SW 1271 (cell line): ENCODE data around the gene TTLL5.

ENCODE experiments used
- DNase-seq, 2 experiments: peaks; one replicate each; lab custom pipeline; 2025; lab: John Stamatoyannopoulos, UW

Gene TTLL5

DNA sequence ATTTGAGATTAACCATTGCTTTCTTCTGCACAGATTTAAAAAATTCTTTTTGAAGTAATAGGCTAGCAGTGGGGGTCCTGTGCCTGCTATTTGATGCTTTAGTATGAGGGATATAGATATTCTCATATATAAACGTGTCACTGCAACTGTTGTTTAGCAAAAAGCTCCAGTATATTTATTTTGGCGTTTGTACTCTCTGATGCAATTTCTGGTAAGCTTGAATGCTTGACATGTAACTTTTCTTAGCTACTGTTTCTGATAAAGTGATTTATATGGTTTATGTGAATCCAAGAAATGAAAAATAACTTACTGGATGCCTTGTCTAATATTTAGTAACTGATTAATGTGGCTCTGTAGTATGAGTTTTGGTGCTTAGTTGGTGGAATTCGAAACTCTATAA is 77.1 kb downstream of the TTLL5 start:
- no peak for DNase-seq

DNA sequence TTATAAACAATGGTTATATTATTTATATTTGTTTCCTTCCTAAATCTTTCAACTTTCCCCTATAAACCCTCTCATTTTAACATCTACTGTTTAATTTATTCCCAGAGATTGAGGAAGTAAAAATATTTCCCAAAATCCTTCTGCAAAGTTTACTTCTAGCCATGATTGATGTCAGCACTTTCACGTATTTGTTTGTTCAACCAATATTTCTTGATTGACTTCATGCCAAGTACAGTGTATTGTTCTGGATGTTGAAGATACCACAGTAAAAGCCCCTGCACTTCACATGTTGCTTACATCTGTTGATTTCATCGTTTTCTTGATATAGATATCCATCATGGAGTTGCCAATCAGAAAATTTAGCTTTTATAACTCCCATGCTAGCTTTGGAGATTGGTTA is 81.8 kb downstream of the TTLL5 start:
- no peak for DNase-seq

DNA sequence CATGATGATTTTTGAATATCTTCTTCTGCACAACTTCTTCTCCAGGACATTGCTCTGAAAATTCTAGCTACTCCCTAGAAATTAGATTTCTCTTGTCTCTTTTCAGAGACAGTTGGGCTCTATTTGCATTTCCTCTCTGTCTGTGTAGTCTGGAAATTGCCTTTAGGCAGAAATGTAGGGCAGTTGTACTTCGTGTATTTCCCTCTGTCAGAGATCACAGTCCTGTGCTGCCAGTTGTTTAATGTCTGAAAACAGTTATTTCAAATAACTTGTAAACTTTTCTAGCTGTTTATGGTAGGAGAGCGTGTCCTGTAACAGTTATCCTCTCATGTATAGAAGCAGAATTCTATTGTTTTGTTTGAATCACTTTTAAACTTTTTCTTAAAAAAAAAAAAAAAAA is 86.9 kb downstream of the TTLL5 start:
- no peak for DNase-seq

DNA sequence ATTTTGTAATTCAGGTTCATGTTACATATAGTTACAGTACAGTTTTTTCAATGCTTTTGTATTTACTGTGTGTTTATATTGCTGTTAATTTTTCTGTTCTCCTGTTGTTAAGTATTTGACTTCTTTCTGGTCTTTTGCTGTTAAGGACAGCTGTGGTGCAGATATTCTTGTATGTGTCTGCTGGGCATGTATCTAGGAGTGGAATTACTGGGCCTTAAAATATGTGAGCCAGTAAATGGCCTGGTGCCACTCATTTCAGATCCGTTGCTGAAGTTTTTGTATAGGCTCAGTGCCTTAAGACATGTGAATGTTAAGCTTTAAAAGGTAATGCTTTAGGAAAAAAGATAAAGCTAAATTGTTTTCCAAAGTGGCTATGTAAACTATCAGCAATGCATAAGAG is 87.3 kb downstream of the TTLL5 start:
- DNase-seq, result no peak

DNA sequence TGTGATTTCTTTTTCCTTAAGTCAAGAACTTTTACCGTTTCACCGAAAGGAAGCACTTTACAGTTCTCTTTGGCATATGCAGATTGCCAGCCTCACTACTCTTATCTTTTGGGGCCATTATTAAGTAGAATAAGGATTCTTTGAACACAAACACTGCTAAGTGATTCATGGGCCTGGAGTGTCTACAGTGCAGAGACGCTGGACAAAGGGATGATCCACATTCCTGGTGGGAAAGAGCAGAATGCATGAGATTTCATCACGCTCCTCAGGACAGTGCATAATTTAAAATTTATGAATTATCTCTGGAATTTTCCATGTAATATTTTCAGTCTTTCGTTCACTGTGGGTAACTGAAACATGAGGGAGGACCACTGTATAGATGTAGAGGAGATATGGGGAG is 90.2 kb downstream of the TTLL5 start:
- no peak for DNase-seq

DNA sequence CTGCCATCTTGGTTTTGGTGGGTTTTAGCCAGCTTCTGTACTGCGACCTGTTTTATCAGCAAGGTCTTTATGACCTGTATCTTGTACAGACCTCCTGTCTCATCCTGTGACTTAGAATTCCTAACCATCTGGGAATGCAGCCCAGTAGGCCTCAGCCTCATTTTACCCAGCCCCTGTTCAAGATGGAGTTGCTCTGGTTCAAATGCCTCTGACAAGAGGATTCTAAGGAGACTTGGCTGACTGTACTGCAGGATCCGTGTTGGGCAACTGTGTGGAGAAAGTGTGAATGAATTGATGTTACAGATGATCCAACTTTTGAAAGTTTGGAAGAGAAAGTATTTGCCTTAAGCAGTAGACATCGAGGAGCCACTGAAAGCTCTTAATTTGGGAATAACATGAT is 91.0 kb downstream of the TTLL5 start:
- no peak for DNase-seq

DNA sequence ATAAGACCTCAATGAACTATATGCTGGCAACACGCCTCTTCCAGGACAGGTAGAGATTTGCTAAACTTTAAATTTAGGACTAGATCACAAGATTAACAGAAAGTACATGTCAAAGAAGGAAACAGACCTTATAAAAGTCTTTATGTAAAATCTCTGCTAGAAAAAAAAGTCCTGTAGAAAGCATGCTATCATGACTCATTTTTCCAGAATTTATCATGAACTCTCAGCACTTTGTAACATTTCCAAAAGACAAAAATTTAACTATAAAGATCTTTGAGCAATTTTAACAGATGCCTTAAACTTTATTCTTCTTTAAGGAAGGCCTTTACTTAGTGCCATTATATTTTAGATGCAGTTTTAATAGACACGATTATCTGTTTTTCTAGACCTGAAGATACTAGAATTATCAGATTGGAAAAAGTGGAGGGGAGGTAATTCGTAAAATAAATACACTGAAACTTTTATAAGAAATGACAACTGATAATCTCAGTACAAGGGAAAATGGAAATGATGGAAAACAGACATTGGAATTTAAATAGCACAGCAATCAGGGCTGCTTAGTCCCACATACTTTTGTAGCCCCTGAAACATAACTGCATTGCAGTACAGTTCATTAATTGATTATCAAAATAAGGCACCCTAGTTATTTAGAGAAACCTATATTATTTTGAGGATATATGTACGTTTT is 92.0 kb downstream of the TTLL5 start:
- DNase-seq, result no peak

DNA sequence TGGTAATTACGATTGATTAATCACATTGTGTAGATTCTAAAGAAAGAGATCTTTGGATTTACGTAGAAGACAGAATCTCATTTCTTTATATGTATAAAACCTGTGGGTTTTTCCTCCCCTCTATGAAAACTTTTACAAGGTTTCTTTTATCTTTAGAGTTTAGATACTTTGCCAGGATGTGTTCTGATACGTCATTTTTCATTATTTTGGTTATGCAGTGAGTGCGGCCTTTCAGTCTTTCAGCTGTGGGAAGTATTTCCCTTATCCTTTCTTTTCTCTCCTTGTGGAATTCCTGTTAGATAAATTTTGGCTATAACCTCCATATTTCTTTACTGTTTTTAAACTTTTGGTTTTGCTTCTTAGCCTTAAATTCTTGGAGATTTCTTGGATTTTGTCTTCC is 92.7 kb downstream of the TTLL5 start:
- no peak for DNase-seq

DNA sequence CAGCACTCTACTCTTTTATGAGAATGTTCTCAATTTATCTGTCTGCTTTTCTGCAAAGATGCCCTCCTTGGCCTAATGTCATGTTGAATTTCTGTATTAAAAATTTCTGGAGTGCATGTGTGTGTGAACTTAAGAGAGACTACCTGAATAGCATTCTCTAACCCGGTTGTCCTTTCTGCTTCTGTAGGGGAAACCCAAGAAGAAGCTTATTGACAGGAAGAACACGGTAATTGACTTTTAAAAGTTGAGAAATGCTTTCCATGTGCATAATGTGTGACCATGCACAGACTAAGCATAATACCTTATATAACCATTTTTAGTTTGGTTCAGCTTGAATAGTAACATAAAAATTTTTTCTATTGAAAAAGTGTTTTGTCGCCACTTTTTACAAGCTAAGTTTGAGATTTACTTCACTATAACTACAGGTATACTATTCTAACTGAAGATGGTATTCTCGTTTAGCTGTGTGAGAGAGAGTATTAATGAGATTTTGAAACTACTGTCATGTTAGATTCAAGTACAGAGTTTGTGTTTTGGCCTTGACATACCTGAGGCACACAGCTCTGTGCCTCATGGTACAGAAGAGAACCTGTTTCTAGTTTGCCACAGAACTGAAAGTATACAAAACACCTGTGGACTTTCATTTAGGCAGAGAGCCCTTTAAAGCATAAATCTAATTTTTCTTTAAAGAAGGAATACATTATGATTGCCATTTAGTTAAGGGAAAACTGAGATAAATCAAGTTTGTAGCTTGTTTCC is 96.8 kb downstream of the TTLL5 start:
- no peak for DNase-seq

DNA sequence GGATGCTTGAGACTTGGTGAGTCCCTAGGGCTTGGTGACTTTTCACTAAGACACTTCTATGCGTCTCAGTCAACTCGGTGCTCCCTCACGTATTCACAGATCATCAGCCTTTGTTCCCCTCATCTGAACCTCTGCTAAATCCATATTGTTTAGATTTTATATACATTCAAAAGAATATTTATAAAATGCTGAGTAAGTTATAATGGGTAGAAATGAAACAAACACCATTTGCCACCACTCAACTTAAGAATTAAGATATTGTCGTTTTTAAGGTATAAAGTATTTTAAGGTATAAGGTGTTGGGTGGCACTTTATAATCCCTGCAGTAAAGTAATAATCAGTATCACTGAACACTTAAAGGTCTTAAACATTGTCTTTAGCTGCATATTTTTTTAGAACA is 103.0 kb downstream of the TTLL5 start:
- DNase-seq, result no peak

DNA sequence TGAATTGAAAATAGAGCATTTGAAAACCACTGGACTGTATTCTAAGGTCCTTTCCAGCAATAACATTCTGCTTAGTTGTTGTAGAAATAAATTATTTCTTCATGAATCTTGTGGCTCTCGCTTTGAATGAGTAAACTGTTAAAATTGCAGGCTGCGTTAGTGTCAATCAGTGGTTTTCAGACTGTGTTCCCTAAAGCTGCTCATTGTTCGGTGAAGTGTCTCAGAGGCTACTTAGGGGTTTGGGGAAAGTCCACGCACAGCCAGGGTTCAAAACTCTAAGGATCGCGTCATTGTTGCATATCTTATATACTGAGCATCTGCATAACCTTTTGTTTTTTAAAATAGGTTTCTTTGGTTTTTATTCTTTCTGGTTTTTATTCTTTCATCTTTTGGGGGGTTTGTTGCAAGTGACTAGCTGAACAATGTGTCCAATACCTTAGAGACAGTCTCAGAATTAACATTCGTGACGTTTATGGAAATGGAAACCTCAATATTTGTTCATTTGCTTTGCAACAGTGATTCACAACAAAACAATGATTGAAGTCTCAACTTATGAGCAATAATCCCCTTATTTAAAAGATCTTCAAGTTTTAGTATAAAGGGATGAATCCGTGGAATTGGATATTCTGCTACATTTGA is 108.1 kb downstream of the TTLL5 start:
- DNase-seq, result no peak

DNA sequence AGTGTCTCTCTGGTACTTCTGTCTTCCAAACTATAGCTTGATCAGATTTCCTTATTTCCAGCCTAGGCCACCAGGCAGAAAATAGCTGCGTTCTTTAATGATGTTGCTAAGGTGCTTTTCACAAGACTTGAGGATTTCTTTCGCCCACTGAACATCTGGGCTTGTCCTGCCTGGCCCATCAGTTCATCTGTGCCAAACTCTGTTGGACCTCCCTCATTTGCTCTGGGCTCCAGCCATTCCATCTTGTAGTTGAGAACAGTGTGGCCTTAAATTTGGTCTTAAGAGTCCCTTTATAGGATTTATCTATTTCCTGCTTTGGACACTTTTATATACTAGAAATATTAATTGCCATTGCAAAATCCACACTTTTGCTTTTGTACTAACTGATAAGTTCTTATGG is 109.6 kb downstream of the TTLL5 start:
- no peak for DNase-seq

DNA sequence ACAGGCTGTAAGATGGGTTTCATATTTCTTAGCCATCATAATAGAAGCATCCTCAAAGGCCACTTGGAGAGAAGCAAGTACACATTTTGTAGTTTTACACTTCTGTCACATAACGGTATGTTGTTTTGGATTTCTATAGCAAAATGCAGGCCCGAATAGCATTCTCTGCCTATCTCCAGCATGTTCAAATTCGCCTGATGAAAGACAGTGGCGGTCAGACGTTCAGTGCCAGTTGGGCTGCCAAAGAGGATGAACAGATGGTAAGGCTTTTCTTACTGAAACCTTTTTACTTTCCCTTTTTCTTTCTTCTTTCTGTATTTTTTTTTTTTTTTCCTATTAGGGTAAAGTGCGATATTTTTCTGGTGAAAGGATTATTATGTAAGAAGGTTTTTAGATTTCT is 110.5 kb downstream of the TTLL5 start:
- no peak for DNase-seq

DNA sequence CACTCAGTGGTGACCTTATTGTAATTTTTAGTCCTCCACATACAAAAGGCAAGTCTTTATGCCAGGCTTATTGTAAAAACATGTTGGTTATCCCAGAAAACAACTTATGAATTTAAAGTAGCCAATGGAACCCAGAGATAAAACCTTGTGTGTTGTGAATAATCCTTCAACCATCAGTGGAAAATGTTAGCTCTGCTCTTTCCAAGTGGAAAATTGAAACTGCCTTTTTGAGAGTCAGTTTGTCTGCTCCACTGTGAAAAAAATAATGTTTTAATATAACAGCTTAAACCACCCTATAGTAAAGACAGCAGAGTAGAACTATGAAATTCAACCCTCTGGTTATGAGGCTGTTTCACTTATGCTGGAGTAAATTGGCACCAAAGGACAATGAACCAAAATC is 112.0 kb downstream of the TTLL5 start:
- DNase-seq, result no peak

DNA sequence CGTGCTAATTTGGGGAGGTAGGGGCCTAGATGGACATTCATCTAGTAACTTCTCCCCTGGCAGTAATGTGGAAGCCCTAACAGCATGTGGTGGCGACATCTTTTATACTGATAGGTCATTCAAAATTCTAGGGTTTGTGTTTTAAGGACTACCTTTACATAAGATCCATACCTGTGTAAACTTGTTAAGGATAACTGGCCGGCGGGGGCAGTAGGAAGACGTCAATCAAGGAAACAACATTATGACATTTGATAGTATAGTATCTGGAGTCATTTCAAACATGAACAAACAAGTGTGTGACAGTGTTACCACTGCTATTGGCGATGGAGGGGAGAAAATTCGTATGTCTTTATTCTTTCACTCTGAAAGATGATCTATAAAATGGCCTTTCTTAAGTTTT is 120.0 kb downstream of the TTLL5 start:
- no peak for DNase-seq

DNA sequence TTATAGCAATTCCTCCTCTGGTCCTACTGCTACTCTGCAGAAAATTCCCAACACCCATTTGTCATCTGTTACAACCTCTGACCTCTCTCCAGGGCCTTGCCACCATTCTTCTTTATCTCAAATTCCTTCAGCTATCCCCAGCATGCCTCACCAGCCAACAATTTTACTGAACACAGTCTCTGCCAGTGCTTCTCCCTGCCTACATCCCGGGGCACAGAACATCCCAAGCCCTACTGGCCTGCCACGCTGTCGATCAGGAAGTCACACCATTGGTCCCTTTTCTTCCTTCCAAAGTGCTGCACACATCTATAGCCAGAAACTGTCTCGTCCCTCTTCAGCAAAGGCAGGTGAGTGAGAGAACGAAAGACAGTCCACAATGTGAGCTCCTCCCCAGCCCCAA is 122.1 kb downstream of the TTLL5 start:
- no peak for DNase-seq

DNA sequence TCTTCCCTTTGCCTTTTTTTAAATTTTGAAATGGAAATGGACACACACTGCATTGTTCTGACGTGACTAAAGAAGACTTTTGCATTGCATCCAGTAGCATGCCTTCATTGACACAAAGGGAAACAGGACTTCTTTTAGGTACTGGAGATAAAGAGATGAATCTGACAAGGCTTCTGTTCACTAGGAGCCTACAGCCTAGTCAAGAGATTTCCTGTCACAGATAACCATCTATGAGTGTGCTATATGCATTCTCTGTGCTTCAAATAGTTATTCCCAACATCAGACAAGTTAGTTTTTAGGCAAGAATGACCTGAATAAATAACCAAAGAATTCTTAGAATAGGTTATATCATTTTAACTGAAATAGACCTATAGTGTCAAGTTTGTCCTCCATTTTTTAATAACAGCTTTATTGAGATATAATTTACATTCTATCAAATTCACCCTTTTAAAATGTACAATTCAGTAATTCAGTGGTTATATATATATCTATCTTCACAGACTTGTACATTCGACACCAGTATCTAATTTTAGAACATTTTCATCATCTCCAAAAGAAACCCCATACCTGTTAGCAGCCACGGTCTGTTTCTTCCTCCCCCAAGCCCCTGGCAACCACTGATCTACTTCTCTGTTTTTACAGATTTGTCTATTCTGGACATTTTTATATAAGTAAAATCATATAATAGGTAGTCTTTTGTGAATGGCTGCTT is 122.7 kb downstream of the TTLL5 start:
- no peak for DNase-seq

DNA sequence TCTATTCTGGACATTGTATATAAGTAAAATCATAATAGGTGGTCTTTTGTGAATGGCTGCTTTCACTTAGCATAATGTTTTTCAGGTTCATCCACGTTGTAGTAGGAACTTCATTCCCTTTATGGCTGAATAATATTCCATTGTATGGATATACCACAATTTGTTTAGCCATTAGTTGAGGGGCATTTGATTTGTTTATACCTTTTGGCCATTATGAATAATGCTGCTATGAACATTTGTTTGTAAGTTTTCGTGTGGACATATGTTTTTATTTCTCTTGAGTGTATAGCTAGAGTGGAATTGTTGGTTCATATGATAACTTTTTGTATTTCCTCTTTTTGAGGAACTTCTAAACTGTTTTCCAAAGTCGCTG is 123.3 kb downstream of the TTLL5 start:
- no peak for DNase-seq

DNA sequence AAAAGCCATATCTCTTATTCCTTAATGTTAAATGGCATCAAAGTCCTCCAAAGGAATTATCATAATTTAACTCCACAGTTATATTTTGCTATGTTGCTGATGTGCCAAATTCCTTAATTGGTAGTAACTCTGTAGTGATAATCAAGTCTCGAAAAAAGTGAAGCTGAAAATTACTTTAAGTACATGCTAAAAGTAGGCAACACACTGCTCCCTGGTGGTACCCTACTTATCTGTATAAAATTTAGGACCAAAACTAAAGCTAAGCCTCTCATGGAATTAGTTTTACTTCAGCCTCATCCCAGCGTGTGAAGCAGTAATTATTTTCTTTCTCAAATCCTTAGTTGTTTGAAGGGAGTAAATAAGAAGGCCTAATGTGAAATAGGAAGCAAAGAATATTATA is 132.8 kb downstream of the TTLL5 start:
- DNase-seq, result no peak

DNA sequence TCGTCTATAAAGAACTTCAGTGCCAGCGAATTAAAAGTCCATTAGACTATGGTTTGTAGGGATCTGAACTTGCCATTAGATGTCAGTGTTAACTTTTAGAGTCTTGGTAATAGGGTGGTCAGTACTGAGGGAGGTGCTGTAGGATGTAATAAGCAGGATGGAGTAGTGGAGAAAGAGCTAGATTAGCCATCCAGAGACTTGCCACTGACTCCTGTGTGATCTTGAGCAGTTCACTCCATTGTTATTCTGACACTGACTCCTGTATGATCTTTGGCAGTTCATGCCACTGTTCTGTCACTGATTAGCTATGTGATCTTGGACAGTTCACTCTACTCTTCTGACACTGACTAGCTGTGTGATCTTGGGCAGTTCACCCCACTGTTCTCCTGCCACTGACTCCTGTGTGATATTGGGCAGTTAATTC is 133.6 kb downstream of the TTLL5 start:
- DNase-seq, result peak in 1 of 2 experiments; percentile 16

DNA sequence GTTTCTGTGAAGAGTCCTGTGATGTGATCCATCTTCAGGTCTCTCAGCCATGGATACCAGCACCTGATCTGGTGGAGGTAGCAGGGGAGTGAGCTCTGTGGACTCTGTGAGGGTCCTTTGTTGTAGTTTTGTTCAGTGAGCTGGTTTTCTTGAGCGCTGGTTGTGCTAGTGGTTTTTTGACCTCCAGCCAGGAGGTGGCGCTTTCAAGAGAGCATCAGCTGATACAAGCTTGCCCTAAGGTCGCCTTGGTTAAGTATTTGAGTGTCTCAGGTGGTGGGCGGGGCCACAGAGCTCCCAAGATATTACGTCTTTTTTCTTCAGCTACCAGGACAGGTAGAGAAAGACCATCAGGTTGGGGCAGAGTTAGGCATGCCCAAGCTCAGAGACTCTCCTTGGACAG is 139.7 kb downstream of the TTLL5 start:
- no peak for DNase-seq

DNA sequence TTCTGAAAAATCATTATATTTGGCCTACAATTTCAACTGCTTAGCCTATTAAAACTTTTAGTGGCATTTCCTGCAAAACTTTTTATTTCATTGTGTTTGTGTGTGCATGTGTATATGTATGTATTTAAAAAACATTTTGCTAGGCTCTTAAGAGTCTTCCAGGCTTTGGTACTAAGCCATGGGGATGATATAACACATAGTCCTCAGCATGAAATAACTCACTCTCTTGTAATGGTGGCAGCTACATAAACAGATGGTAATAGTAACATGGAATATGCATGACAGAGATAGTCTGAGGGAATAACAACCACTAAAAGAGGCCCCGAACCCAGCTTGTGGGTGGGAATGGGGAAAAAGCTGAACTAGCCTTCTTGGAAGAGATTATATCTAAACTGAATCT is 141.4 kb downstream of the TTLL5 start:
- no peak for DNase-seq

DNA sequence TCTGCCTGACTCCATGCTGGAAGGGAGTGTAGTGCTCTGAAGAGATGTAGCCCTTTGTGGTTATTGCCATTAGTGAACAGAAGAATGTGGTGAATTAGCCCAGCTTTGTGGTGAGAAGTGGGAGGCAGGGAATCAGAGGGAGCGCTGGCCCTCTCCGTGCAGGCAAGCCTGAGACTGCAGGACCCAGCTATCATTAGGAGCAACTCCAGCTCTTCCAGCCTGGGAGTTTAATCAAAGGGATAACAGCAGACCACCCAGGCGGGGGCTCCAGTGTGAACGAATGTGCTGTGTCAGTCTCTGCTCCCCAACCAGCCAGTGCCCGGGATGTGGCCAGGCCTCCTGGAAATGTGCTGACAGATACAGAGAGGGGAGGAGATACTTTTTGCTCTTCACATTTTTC is 142.7 kb downstream of the TTLL5 start:
- DNase-seq, result no peak
